GM12892 (cell line): ENCODE results near the gene CACNA1C.

Source experiments
- POLR2A ChIP-seq: IDR thresholded peaks from 2 replicates; pipeline ENCODE4 v1.6.1; 2011; ENCODE audit warnings: low read depth, low read length, control low read depth
- TAF1 ChIP-seq: IDR thresholded peaks from 2 replicates; pipeline ENCODE4 v1.6.1; 2011; ENCODE audit warnings: low read depth, mild to moderate bottlenecking, control low read depth, low read length, borderline replicate concordance

GRCh38 chr12:2520722-2521246 is 468.0 kb downstream of the CACNA1C start:
- TF ChIP-seq POLR2A (no peak), TAF1 (no peak)
